ENCODE data around the gene IREB2. TPM values are rescaled to one million over a fixed set of nuclear protein-coding genes. Genes with fewer than 3 reads are reported as not detected.
A peak's percentile ranks its signal among the peaks of the same experiment; 100 is the strongest.

Gene IREB2
- total RNA-seq, 2 donors from 2014 or later: 52.4 to 59.9 TPM

DNA sequence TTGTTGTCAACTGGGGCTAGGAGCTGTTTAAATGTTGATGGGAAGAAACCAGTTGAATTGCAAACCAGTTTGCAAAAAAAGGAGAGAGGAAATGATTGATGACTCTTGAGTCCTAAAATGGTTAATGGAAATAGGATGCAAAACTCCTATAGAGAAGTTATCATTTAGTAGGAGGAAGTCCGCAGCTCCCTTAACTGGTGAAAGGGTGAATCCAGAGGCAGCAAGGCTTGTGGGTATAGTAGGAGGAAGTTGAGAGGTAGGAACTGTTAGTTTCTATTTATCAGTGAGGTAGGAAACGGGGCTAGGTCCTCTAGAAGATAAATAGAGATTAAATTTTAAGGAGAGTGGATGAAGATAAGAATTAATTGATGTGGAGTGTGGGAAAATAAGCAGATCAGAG, 15.4 kb downstream of the IREB2 start:
- Histone ChIP-seq H3K4me3 (no peak overlapping the region), H3K9me3 (no peaks in the 10 kb centered on the region), H3K27me3 (no peaks in the 10 kb centered on the region), H3K27ac (no peak overlapping the region), H3K36me3 (no peaks in the 10 kb centered on the region), H3K9ac (ENCODE audit: low read depth in 2 of 2, low read length in 2 of 2) (no peak overlapping the region), H3K4me1 (peaks cover 8% of the 10 kb centered on the region)
- intact Hi-C loops (cut with DNase I): no loop called here
- TF ChIP-seq, protein P1, sequence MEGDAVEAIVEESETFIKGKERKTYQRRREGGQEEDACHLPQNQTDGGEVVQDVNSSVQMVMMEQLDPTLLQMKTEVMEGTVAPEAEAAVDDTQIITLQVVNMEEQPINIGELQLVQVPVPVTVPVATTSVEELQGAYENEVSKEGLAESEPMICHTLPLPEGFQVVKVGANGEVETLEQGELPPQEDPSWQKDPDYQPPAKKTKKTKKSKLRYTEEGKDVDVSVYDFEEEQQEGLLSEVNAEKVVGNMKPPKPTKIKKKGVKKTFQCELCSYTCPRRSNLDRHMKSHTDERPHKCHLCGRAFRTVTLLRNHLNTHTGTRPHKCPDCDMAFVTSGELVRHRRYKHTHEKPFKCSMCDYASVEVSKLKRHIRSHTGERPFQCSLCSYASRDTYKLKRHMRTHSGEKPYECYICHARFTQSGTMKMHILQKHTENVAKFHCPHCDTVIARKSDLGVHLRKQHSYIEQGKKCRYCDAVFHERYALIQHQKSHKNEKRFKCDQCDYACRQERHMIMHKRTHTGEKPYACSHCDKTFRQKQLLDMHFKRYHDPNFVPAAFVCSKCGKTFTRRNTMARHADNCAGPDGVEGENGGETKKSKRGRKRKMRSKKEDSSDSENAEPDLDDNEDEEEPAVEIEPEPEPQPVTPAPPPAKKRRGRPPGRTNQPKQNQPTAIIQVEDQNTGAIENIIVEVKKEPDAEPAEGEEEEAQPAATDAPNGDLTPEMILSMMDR (IDR thresholded peaks at IDR 0.05): no peak
- no peak for DNase-seq

DNA sequence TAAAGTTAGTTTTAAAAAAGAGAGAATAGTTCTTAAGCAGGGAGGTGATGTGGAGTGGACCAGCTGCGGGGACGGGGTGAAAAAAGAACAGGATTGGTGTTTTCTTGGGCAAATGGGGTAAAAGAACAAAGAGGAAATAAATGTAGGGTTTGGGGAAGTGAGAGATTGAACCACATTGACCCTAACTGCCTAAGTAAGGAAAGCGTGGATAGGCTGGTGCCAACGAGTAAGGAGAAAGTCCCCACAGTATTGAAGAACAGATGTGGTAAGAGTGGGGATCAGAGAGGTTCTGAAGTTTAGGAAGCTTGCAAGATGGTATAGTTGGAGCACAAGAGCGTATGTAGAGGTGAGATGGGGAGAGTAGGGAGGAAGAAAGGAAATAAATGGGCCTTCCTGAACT, 17.0 kb downstream of the IREB2 start:
- no peak overlapping the region for H3K9ac ChIP-seq (ENCODE audit: low read depth in 2 of 2, low read length in 2 of 2)
- intact Hi-C loops (cut with DNase I): no loop called here
- H3K27ac ChIP-seq: no peak overlapping the region
- H3K36me3 ChIP-seq: no peaks in the 10 kb centered on the region
- DNase-seq: no peak
- H3K9me3 ChIP-seq: no peaks in the 10 kb centered on the region
- H3K4me3 ChIP-seq: no peak overlapping the region
- H3K4me1 ChIP-seq: peaks cover 8% of the 10 kb centered on the region
- no peaks in the 10 kb centered on the region for H3K27me3 ChIP-seq
- TF ChIP-seq, protein P1 (IDR thresholded peaks at IDR 0.05): no peak

DNA sequence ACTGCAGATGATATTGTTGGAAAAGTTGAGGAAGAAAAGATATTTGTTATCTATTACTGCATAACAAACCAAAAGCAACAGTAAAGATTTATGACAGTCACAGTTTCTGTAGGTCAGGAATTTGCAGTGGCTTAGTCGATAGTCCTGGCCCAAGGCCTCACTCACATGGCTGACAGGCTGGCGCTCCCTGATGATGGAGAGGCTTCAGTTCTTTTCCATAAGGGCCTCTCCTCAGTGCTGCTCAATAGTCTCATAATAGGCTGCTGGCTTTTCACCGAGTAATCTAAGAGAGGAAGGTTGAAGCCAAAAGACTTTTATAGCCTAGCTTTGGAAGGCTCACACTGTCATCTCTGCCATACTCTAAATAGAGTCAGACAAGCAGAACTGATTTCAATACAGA, 17.7 kb downstream of the IREB2 start:
- no peaks in the 10 kb centered on the region for H3K36me3 ChIP-seq
- no peak overlapping the region for H3K27ac ChIP-seq
- H3K4me3 ChIP-seq: no peak overlapping the region
- intact Hi-C loops (cut with DNase I): no loop called here
- H3K27me3 ChIP-seq: no peaks in the 10 kb centered on the region
- H3K9ac ChIP-seq (ENCODE audit: low read depth in 2 of 2, low read length in 2 of 2): no peak overlapping the region
- peaks cover 8% of the 10 kb centered on the region for H3K4me1 ChIP-seq
- no peaks in the 10 kb centered on the region for H3K9me3 ChIP-seq
- TF ChIP-seq, protein P1 (IDR thresholded peaks at IDR 0.05): no peak
- DNase-seq: no peak

DNA sequence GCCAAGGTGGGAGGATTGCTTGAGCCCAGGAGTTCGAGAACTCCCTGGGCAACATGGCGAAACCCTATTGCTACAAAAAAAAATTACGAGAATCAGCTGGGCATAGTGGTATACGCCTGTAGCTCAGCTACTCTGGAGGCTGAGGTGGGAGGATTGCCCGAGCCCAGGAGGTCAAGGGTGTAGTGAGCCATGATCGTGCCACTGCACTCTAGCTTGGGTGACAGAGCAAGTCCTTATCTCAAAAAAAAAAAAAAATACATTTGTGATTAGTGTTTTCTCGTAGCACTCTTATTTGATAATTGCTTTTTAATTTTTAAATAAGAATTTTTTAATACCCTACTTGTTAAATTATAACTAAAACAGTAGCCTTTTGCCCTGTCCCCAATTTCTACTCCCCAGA, 18.4 kb downstream of the IREB2 start:
- no peak for DNase-seq
- no peaks in the 10 kb centered on the region for H3K27me3 ChIP-seq
- peaks cover 8% of the 10 kb centered on the region for H3K4me1 ChIP-seq
- no peaks in the 10 kb centered on the region for H3K36me3 ChIP-seq
- no peak overlapping the region for H3K4me3 ChIP-seq
- no peaks in the 10 kb centered on the region for H3K9me3 ChIP-seq
- H3K9ac ChIP-seq (ENCODE audit: low read depth in 2 of 2, low read length in 2 of 2): no peak overlapping the region
- TF ChIP-seq, protein P1 (IDR thresholded peaks at IDR 0.05): no peak
- H3K27ac ChIP-seq: no peak overlapping the region
- intact Hi-C loops (cut with DNase I): no loop called here

DNA sequence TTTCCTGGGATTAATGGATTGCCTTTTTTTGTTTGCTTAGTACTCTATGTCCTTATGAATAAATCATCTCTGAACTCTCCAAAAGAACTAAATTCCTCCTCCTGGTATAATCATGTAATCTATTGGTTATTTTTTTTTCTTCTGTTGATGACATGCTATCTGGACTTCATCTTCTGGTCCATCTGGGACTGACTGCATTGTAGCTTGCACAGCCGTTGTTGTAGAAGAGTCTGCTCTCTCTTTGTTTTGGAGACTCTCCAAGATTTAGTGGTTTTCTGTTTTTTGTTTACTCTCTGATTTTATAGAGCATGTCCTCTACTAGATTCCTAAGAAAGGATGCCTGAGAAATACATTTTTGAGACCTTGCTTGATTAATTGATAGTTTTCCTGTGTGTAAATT, 19.1 kb downstream of the IREB2 start:
- H3K27ac ChIP-seq: peak overlapping the region; percentile 9
- DNase-seq: no peak
- no peak overlapping the region for H3K9ac ChIP-seq (ENCODE audit: low read depth in 2 of 2, low read length in 2 of 2)
- H3K27me3 ChIP-seq: no peaks in the 10 kb centered on the region
- TF ChIP-seq, protein P1 (IDR thresholded peaks at IDR 0.05): no peak
- no peaks in the 10 kb centered on the region for H3K36me3 ChIP-seq
- intact Hi-C loops (cut with DNase I): no loop called here
- peaks cover 8% of the 10 kb centered on the region for H3K4me1 ChIP-seq
- H3K4me3 ChIP-seq: no peak overlapping the region
- no peaks in the 10 kb centered on the region for H3K9me3 ChIP-seq

DNA sequence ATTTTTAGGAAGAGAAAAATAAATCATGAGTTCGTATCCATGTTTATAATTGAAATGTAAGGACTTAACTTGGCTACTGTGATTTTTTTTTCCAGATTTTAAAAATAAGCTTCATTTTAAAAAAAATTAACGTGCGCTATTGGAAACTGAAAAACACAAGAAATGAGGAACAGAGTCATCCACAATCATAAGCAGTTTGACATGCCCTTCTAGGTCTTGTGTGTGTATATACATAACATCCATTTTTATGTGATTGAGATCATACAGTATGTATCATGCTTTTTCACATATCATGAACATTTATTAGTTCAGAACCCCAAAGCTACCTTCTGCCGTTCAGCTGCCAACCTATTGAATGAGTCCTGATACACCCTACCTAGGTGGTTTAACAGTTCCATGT, 22.7 kb downstream of the IREB2 start:
- H3K36me3 ChIP-seq: no peaks in the 10 kb centered on the region
- intact Hi-C loops (cut with DNase I): no loop called here
- no peak overlapping the region for H3K4me3 ChIP-seq
- H3K9ac ChIP-seq (ENCODE audit: low read depth in 2 of 2, low read length in 2 of 2): no peak overlapping the region
- no peaks in the 10 kb centered on the region for H3K4me1 ChIP-seq
- no peaks in the 10 kb centered on the region for H3K27me3 ChIP-seq
- TF ChIP-seq, protein P1 (IDR thresholded peaks at IDR 0.05): no peak
- H3K27ac ChIP-seq: no peak overlapping the region
- no peak for DNase-seq
- H3K9me3 ChIP-seq: no peaks in the 10 kb centered on the region

Measured in colonic mucosa (tissue), 4 donors.